Astrocyte of the cerebellum (primary cell): ENCODE data around the gene TLX2.
A peak's percentile ranks its signal among the peaks of the same experiment; 100 is the strongest.
"Not testable (repeated sequence)": the region's sequence is repeated elsewhere in the genome, so short reads cannot be mapped to it uniquely, and the experiment has no call there.

Source experiments
- DNase-seq: peaks from one replicate; pipeline ENCODE4 v3.0.0-alpha.2; 2011; ENCODE audit warnings: low read depth
- H3K4me3 ChIP-seq: 2 replicates; pipeline ENCODE4 v1.5.1; 2011; ENCODE audit warnings: mild to moderate bottlenecking, low read depth, low read length, moderate library complexity
- in situ Hi-C: cut with HindIII; loops from 2 replicates; pipeline ENCODE4 v1.10.0; 2017; ENCODE audit warnings: low sequenced_read_pairs
- TF ChIP-seq, protein P1 (sequence below): IDR thresholded peaks from 2 replicates; pipeline ENCODE4 v1.5.1; 2012; ENCODE audit warnings: low read length, low read depth, moderate library complexity, mild to moderate bottlenecking; ENCODE audit errors: missing control alignments

Gene TLX2

GRCh38 chr2:74514368-74515270, at the start of gene TLX2:
TLX2 (plus strand) TSS chr2:74514450; CDS start chr2:74514807, 357 bp downstream.
- DNase-seq = no peak
- in situ Hi-C loops = no loop called here
- TF ChIP-seq, protein P1, sequence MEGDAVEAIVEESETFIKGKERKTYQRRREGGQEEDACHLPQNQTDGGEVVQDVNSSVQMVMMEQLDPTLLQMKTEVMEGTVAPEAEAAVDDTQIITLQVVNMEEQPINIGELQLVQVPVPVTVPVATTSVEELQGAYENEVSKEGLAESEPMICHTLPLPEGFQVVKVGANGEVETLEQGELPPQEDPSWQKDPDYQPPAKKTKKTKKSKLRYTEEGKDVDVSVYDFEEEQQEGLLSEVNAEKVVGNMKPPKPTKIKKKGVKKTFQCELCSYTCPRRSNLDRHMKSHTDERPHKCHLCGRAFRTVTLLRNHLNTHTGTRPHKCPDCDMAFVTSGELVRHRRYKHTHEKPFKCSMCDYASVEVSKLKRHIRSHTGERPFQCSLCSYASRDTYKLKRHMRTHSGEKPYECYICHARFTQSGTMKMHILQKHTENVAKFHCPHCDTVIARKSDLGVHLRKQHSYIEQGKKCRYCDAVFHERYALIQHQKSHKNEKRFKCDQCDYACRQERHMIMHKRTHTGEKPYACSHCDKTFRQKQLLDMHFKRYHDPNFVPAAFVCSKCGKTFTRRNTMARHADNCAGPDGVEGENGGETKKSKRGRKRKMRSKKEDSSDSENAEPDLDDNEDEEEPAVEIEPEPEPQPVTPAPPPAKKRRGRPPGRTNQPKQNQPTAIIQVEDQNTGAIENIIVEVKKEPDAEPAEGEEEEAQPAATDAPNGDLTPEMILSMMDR = no peak
- no peak within 1 kb of the TSS for H3K4me3 ChIP-seq

DNA sequence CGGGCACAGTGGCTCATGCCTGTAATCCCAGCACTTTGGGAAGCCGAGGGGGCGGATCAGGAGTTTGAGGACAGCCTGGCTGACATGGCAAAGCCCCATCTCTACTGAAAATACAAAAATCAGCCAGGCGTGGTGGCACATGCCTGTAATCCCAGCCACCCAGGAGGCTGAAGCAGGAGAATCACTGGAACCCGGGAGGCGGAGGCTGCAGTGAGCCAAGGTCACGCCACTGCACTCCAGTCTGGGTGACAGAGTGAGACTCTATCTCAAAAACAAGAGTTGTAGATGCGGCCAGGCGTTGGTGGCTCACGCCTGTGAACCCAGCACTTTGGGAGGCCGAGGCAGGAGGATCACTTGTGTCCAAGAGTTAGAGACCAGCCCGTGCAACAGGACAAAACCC, 43.5 kb upstream of the TLX2 start:
- H3K4me3 ChIP-seq, DNase-seq, in situ Hi-C loops: not testable (repeated sequence)

DNA sequence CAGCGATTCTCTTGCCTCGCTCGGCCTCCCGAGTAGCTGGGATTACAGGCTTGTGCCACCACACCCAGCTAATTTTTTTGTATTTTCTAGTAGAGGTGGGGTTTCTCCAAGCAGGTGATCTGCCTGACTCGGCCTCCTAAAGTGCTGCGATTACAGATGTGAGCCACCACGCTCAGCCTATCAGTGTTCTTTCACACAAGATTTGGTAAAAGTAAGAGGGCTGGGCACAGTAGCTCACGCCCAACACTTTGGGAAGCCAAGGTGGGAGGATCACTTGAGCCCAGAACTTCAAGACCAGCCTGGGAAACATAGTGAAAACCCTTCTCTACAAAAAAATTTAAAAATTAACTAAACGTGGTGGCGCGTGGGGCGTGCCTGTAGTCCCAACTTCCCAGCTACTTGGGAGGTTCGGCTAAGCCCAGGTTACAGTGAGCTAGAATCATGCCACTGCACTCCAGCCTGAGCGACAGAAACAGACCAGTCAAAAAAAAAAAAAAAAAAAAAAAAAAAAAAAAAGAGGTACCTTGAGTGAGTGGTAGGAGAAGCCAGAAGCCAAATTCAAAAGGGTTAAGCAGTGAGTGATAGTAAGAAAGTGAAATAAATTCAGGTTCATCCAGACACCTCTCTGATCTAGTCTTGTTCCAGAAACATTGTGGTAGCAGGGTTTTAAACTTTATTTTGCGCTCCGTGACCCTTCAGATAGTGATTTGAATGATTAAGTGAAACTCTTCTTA, 42.8 kb upstream of the TLX2 start:
- H3K4me3 ChIP-seq = peak overlapping the region; percentile 70
- DNase-seq = no peak
- in situ Hi-C loops = no loop called here
- TF ChIP-seq, protein P1 = no peak

DNA sequence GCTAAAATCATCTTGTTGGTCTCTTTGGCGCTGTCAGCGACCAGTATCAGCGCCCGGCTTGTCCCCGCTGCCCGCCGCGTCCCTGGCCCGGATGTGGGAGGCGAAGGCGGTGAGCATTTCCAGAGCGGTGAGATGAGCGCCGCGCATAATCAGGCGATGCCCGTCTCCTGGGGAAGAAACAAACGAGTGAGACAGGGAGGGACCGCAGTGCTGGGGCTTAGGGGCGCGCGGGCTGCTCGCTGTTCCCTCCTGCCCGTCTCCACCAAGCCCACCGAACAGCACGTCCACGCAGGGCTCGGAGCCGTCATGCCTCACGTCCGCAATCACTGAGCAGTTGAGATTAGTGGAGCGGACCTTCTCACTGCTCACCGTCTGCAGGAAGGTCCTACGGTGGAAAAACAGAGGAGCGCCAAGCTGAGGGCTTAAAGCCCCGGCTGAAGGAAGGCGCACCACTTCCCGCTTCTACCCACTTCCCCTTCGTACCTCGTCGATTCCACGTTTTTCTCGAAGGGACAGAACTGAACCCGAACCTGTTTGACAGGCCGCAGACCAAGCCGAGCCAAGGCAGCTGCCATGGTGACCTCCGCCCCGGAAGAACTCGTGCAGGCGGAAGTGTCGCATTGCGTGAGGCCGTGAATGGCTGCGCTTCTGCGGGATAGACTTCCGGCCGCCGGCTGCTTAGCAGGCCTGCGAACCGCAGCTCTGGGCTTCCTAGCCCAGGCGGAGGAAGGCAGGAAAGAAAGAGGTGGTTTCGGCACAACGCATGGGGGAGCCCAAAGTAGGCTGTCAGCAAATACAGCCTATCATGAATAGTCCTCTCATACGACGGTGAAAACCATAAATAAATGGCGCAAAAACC, 41.9 kb upstream of the TLX2 start, which contains the start of gene MRPL53:
MRPL53 (minus strand) TSS at position 595 of the 859 bp plus-strand sequence; CDS start at position 575, 20 bp downstream.
- in situ Hi-C loops = no loop called here
- H3K4me3 ChIP-seq = peak within 1 kb of the TSS; percentile 70
- peak; percentile 85 for DNase-seq
- TF ChIP-seq, protein P1 = no peak

DNA sequence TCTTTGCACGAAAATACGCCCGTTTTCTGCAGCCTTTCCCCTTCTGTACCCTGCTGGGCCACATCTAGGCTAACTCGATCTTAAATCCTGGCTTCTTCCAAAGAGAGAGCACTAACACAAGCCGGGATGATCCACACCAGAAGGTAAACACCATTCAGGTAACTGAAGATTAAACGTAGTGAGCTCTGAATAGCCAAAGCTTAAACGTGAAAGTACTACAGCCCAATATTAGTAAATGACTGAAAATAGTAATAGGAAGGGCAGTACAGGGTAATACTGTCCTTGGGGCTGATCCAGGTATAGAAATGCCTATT, 41.3 kb upstream of the TLX2 start:
- TF ChIP-seq, protein P1 = no peak
- in situ Hi-C loops = no loop called here
- H3K4me3 ChIP-seq = peak overlapping the region; percentile 70
- DNase-seq = no peak

DNA sequence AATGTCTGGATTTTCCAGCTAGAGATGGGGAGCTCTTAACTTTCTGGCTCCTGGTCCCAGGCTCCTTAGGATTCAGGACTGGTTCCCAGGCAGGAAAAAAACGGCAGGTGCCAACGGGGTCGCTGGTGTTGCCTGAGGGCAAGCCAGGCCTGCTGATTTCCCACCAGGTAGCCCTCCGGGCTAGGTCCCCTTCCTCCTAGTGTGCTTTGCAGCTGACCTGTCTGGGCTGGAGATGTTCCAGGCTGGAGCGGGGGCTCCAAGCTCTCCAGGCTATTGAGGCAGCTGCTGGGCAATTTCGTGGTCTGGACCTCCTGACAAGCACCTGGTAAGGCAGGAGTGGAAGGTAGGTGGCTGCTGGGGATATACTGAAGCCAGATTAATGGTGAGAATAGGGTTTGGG, 39.8 kb upstream of the TLX2 start:
- DNase-seq = no peak
- in situ Hi-C loops = no loop called here
- no peak overlapping the region for H3K4me3 ChIP-seq
- TF ChIP-seq, protein P1 = no peak
